ENCODE data around the gene COTL1. TPM values are rescaled to one million over a fixed set of nuclear protein-coding genes. Genes with fewer than 3 reads are reported as not detected.

Gene COTL1
- total and polyA plus RNA-seq, 4 donors: 12.0 to 59.5 (median 23.0) TPM

DNA sequence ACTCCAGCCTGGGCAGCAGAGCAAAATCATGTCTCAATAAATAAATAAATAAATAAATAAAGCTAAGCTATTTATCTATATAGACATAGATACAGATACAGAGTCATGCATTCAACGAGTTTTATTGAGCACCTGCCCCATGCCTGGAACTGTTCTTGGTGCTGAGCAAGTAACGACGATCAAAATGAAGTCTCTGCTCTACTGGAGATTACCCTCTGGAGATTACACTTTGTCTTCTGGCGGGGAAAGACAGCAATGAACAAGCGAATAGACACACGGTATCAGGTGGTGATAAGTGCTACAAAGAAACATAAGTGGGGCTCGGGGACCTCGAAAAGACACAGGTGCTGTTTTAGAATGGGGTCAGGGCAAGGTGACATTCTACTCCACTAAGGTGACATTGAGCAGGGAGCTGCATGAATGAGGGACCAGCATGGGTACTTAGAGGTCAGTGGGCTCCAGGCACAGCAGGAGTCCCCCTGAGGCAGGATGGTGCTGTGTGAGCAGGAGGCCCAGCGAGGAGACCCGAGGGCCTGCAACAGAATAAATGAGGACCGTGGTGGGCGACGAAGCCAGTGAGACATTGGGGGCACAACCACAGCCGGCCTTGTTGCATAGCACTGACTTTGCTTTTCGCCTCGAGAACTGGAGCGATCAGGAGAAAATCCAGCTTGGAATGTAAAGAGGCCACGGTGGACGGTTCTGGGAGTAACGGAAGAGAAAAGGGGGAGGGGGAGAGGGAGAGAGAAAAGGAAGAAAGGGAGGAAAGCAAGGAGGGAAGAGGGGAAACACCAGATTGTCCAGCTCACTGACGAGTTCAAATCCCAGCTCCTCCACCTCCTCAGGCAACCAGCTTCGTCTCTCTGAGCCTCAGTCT is 71.0 kb downstream of the COTL1 start:
- H3K4me1 ChIP-seq (ENCODE audit: control insufficient read depth in 4 of 4, insufficient read depth in 4 of 4, low read length in 3 of 4): peaks cover 0 to 4% (median 0%) of the 10 kb centered on the region in 4 donors
- TF ChIP-seq, protein P1, sequence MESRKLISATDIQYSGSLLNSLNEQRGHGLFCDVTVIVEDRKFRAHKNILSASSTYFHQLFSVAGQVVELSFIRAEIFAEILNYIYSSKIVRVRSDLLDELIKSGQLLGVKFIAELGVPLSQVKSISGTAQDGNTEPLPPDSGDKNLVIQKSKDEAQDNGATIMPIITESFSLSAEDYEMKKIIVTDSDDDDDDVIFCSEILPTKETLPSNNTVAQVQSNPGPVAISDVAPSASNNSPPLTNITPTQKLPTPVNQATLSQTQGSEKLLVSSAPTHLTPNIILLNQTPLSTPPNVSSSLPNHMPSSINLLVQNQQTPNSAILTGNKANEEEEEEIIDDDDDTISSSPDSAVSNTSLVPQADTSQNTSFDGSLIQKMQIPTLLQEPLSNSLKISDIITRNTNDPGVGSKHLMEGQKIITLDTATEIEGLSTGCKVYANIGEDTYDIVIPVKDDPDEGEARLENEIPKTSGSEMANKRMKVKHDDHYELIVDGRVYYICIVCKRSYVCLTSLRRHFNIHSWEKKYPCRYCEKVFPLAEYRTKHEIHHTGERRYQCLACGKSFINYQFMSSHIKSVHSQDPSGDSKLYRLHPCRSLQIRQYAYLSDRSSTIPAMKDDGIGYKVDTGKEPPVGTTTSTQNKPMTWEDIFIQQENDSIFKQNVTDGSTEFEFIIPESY (IDR thresholded peaks at IDR 0.05): no peak
- TF ChIP-seq, protein P2, sequence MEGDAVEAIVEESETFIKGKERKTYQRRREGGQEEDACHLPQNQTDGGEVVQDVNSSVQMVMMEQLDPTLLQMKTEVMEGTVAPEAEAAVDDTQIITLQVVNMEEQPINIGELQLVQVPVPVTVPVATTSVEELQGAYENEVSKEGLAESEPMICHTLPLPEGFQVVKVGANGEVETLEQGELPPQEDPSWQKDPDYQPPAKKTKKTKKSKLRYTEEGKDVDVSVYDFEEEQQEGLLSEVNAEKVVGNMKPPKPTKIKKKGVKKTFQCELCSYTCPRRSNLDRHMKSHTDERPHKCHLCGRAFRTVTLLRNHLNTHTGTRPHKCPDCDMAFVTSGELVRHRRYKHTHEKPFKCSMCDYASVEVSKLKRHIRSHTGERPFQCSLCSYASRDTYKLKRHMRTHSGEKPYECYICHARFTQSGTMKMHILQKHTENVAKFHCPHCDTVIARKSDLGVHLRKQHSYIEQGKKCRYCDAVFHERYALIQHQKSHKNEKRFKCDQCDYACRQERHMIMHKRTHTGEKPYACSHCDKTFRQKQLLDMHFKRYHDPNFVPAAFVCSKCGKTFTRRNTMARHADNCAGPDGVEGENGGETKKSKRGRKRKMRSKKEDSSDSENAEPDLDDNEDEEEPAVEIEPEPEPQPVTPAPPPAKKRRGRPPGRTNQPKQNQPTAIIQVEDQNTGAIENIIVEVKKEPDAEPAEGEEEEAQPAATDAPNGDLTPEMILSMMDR (IDR thresholded peaks at IDR 0.05; ENCODE audit: low read depth, low read length, missing input control): no peak
- TF ChIP-seq RAD21 (IDR thresholded peaks at IDR 0.05) (no peak), TAF1 (conservative IDR thresholded peaks at IDR 0.05) (no peak), FOXA1 (IDR thresholded peaks at IDR 0.05) (no peak), FOXA2 (IDR thresholded peaks at IDR 0.05) (no peak), HNF4A (conservative IDR thresholded peaks at IDR 0.05) (no peak), JUND (IDR thresholded peaks at IDR 0.05) (no peak), RXRA (IDR thresholded peaks at IDR 0.05) (no peak), HNF4G (IDR thresholded peaks at IDR 0.05) (no peak), EGR1 (IDR thresholded peaks at IDR 0.05; ENCODE audit: low read depth in 2 of 2) (no peak), SP1 (IDR thresholded peaks at IDR 0.05) (no peak), GABPA (IDR thresholded peaks at IDR 0.05 in 1 of 2, conservative IDR thresholded peaks at IDR 0.05 in 1 of 2) (no peak), NR2F2 (IDR thresholded peaks at IDR 0.05) (no peak)
- TF ChIP-seq, protein P3, sequence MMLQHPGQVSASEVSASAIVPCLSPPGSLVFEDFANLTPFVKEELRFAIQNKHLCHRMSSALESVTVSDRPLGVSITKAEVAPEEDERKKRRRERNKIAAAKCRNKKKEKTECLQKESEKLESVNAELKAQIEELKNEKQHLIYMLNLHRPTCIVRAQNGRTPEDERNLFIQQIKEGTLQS (IDR thresholded peaks at IDR 0.05): no peak
- TF ChIP-seq, protein P4, sequence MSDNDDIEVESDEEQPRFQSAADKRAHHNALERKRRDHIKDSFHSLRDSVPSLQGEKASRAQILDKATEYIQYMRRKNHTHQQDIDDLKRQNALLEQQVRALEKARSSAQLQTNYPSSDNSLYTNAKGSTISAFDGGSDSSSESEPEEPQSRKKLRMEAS (IDR thresholded peaks at IDR 0.05): no peak
- TF ChIP-seq, protein P5, sequence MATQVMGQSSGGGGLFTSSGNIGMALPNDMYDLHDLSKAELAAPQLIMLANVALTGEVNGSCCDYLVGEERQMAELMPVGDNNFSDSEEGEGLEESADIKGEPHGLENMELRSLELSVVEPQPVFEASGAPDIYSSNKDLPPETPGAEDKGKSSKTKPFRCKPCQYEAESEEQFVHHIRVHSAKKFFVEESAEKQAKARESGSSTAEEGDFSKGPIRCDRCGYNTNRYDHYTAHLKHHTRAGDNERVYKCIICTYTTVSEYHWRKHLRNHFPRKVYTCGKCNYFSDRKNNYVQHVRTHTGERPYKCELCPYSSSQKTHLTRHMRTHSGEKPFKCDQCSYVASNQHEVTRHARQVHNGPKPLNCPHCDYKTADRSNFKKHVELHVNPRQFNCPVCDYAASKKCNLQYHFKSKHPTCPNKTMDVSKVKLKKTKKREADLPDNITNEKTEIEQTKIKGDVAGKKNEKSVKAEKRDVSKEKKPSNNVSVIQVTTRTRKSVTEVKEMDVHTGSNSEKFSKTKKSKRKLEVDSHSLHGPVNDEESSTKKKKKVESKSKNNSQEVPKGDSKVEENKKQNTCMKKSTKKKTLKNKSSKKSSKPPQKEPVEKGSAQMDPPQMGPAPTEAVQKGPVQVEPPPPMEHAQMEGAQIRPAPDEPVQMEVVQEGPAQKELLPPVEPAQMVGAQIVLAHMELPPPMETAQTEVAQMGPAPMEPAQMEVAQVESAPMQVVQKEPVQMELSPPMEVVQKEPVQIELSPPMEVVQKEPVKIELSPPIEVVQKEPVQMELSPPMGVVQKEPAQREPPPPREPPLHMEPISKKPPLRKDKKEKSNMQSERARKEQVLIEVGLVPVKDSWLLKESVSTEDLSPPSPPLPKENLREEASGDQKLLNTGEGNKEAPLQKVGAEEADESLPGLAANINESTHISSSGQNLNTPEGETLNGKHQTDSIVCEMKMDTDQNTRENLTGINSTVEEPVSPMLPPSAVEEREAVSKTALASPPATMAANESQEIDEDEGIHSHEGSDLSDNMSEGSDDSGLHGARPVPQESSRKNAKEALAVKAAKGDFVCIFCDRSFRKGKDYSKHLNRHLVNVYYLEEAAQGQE (IDR thresholded peaks at IDR 0.05): no peak
- no peak overlapping the region for H3K9ac ChIP-seq (ENCODE audit: low read depth in 1 of 2, low read length in 2 of 2)
- no peak overlapping the region for H3K27ac ChIP-seq (ENCODE audit: low read depth in 1 of 2, low read length in 2 of 2)
- H3K4me3 ChIP-seq (ENCODE audit: low read depth in 1 of 3, low read length in 3 of 3): no peak overlapping the region
- no peaks in the 10 kb centered on the region for H3K9me3 ChIP-seq (ENCODE audit: control insufficient read depth in 4 of 4, low read length in 3 of 4)
- H3K27me3 ChIP-seq (ENCODE audit: control insufficient read depth in 4 of 4, insufficient read depth in 4 of 4, low read length in 3 of 4): no peaks in the 10 kb centered on the region
- H3K36me3 ChIP-seq (ENCODE audit: control insufficient read depth in 4 of 4, insufficient read depth in 3 of 4, low read depth in 1 of 4, low read length in 3 of 4): no peaks in the 10 kb centered on the region
- DNase-seq (ENCODE audit: low spot score): no peak
- 89% methylated on average over 22 of the region's 22 CpGs for WGBS

All from liver (tissue), 9 donors.